Nephron progenitor cell (in vitro differentiated cells): ENCODE results near the gene AGAP1.

Experiments used
- DNase-seq: peaks from one replicate; pipeline ENCODE4 v3.0.0; 2021
- H3K27ac Mint-ChIP-seq: 2 replicates; pipeline ENCODE4 v1.8.0; 2021; ENCODE audit warnings: mild to moderate bottlenecking, moderate library complexity, mixed read lengths
- H3K27me3 Mint-ChIP-seq: 2 replicates; pipeline ENCODE4 v1.8.0; 2021; ENCODE audit warnings: mild to moderate bottlenecking, low read depth, mixed read lengths; ENCODE audit not compliant: poor library complexity
- H3K36me3 Mint-ChIP-seq: 2 replicates; pipeline ENCODE4 v1.8.0; 2021; ENCODE audit warnings: low read depth, mixed read lengths
- H3K4me1 Mint-ChIP-seq: 2 replicates; pipeline ENCODE4 v1.8.0; 2021; ENCODE audit warnings: mixed read lengths
- H3K4me3 Mint-ChIP-seq: 2 replicates; pipeline ENCODE4 v1.8.0; 2021; ENCODE audit warnings: mild to moderate bottlenecking, moderate library complexity, mixed read lengths
- H3K9me3 Mint-ChIP-seq: 2 replicates; pipeline ENCODE4 v1.8.0; 2021; ENCODE audit warnings: mild to moderate bottlenecking, moderate library complexity, mixed read lengths
- CTCF ChIP-seq: fragments of 200-600 bp; sonication (generic); IDR thresholded peaks from 2 replicates; pipeline ENCODE4 v1.5.0; 2021; ENCODE audit warnings: antibody characterized with exemption

Gene AGAP1

GRCh38 chr2:235570966-235571692 lies 77.3 kb downstream of the AGAP1 start:
- no peak overlapping the region for H3K27ac Mint-ChIP-seq

DNA sequence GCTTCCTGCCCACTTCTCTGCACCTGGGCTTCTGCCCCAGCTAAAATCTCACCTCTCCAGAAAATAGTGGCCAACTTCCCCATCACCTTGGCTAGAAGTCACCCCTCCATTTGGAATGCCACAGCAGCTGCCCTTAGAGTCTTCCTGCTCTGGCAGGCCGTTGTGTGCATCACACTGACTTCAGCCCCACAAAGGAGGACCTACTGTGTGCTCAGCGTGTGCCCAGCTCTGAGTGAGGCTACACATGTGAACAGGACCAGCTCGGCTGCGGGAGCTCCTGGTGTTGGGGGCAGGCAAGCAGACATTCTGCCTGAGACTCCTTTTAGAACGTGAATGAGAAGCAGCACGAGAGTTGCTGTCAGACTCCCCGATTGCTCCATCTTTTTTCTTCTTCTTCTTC lies 78.7 kb downstream of the AGAP1 start:
- H3K27ac Mint-ChIP-seq: peak overlapping the region; percentile 23
- no peak overlapping the region for H3K4me3 Mint-ChIP-seq
- no peak for DNase-seq
- TF ChIP-seq CTCF: no peak
- peaks cover 10% of the 10 kb centered on the region for H3K9me3 Mint-ChIP-seq
- H3K27me3 Mint-ChIP-seq: peaks cover 3% of the 10 kb centered on the region
- peaks cover 21% of the 10 kb centered on the region for H3K36me3 Mint-ChIP-seq
- H3K4me1 Mint-ChIP-seq: peaks cover 68% of the 10 kb centered on the region

More at GRCh38 chr2:235570966-235571692, 77.3 kb downstream of the AGAP1 start:
- TF ChIP-seq CTCF: no peak
- Mint-ChIP-seq H3K4me3 (no peak overlapping the region), H3K36me3 (peaks cover 33% of the 10 kb centered on the region), H3K9me3 (peaks cover 17% of the 10 kb centered on the region), H3K27me3 (peaks cover 3% of the 10 kb centered on the region), H3K4me1 (peaks cover 54% of the 10 kb centered on the region)
- DNase-seq: no peak

DNA sequence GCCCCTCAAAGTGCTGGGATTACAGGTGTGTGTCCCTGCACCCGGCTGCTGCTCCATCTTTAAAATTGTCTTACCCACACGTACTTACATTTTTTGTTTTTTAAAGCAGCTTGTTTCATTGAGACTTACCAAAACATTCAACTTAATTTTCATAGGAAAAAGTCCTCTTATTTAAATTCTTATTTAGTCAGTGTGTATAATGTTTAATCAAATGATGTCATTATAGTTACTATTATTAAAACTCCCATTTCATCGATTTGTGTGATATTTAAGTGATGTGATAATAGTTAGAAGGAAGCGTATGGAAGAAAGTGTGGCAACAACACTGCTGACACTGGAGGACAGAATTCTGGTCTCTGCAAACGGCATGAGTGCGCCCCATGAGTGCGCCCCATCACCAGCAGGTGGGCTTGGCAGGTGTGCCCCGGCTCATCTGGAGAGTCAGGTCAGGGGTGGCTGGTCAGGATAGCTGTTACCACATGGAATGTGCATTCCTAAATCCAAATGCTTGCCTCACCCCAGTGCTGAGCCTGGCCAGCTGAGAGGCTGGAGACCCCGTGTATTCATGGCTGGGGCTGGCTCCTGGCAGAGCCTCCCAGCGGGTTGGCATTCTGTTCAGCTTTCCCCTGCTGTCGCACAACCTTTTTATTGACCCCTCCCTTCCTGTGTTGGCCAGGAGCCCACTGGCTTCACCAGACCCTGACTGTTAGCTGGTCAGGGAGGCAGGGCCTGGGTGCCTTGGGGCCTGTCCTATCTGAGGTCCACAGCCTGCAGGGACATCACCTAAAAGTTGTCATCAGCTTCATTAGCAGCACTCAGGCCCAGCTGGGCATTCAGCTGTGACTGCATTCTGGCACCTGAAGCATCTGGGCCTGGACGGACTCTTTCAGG lies 79.7 kb downstream of the AGAP1 start:
- TF ChIP-seq CTCF: no peak
- Mint-ChIP-seq H3K9me3 (peaks cover 4% of the 10 kb centered on the region), H3K27me3 (peaks cover 3% of the 10 kb centered on the region), H3K27ac (no peak overlapping the region), H3K4me3 (no peak overlapping the region), H3K36me3 (peaks cover 11% of the 10 kb centered on the region), H3K4me1 (peaks cover 76% of the 10 kb centered on the region)
- DNase-seq: no peak

DNA sequence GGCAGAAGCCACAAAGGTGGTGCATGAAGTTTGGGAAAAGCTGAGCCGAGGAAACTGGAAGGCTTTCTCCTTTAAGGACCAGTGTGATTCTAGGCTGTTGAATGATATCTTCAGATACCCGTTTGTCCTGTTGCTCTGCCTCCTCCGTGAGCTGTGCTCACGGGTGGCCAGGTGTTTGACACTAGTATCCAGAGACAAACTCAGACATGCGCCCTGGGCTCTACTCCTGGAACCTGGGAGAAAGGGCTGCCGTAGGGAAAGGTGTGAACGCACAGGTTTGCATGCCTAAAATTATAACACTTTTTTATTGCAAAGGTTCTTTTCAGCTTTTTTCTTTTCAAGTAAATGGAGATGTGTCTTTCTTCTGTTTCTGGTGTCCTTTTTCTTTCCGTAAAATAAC lies 81.6 kb downstream of the AGAP1 start:
- H3K4me3 Mint-ChIP-seq: no peak overlapping the region
- peaks cover 4% of the 10 kb centered on the region for H3K9me3 Mint-ChIP-seq
- peaks cover 3% of the 10 kb centered on the region for H3K27me3 Mint-ChIP-seq
- peaks cover 5% of the 10 kb centered on the region for H3K36me3 Mint-ChIP-seq
- H3K4me1 Mint-ChIP-seq: peaks cover 70% of the 10 kb centered on the region
- TF ChIP-seq CTCF: no peak
- no peak for DNase-seq
- H3K27ac Mint-ChIP-seq: no peak overlapping the region

GRCh38 chr2:235575904-235576303 lies 82.1 kb downstream of the AGAP1 start:
- Mint-ChIP-seq H3K4me3 (no peak overlapping the region), H3K27me3 (peaks cover 4% of the 10 kb centered on the region), H3K27ac (no peak overlapping the region), H3K9me3 (peaks cover 4% of the 10 kb centered on the region), H3K4me1 (peaks cover 71% of the 10 kb centered on the region), H3K36me3 (peaks cover 5% of the 10 kb centered on the region)
- DNase-seq: no peak
- no peak for TF ChIP-seq CTCF
